ENCODE data around the gene KIF1C. TPM values are rescaled to one million over a fixed set of nuclear protein-coding genes. Genes with fewer than 3 reads are reported as not detected.
"Not testable (repeated sequence)": the region's sequence is repeated elsewhere in the genome, so short reads cannot be mapped to it uniquely, and the experiment has no call there.

The KIF1C gene
- total RNA-seq, 1 experiment from 2014 or later, result 52.6 TPM

DNA sequence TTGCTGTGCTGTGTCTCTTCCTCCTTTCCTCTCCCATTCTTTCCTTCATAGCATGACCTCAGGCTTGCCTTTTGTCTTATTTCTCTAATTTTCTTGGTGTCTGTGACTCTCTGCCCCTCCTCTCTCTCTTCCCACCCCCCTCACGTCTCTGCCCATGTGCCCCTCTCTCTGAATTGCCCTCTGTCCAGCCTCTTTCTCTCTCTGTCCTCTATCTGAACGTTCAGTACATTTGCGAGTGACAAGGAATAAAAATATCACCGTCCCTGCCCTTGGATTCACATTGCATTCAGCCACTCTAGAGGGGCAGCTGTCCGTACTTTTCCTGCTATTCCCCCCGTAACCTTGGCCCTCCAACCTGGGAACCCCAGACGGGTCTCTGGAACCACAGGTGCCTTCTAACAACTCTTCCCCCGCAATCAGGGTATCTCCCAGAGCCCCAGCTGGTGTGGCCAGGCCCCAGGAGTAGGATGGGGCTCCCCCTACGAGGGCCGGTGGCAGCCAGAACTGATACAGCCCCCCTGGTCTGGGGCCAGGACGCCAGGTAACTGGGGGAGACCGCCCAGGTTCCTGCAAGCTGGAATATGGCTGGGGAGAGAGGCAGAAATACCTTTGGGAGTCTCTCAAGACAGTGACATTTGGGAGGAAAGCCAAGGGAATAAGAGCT is 1.8 kb downstream of the KIF1C start:
- DNase-seq (ENCODE audit: extremely low read depth, low read depth), result no peak

DNA sequence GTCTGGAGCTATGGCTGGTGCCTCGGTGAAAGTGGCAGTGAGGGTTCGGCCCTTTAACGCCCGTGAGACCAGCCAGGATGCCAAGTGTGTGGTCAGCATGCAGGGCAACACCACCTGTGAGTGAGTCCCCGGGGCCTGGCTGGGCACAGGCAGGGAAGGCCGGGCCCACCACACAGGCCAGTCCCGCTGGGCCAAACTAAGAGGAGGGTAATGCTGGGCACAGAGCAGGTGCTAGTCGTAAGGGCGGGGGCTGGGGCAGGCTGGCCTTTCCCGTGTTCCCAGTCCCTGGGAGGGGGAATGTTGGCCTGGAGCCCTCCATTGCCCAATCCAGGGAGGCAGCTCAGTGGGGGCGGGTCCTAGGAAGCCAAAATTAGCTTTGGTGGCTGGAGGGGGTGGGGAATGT is 2.5 kb downstream of the KIF1C start:
- no peak for DNase-seq (ENCODE audit: extremely low read depth, low read depth)

DNA sequence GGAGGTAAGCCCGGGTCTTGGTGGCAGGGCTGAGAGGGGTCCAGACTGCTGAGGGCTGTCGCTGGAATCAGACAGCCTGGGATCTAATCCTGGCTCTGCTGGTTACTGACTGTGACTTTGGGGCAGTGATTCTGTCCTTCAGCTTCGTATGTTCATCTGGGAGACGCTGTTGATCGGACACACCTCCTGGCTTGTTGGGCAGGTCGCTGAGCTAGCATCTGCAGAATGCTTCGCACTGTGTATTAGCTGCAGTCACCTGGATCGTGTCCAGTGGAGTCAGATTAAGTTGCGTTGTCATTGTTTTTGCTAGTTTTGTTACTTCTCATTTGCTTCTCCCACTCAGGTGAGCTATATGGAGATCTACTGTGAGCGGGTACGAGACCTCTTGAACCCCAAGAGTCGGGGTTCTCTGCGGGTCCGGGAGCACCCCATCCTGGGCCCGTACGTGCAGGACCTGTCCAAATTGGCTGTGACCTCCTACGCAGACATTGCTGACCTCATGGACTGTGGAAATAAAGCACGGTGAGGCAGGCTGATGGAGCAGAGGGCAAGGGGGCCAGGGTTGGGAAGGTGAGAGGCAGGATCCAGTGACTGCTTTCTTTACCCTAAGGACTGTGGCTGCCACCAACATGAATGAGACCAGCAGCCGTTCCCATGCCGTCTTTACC is 4.5 kb downstream of the KIF1C start:
- no peak for DNase-seq (ENCODE audit: extremely low read depth, low read depth)

DNA sequence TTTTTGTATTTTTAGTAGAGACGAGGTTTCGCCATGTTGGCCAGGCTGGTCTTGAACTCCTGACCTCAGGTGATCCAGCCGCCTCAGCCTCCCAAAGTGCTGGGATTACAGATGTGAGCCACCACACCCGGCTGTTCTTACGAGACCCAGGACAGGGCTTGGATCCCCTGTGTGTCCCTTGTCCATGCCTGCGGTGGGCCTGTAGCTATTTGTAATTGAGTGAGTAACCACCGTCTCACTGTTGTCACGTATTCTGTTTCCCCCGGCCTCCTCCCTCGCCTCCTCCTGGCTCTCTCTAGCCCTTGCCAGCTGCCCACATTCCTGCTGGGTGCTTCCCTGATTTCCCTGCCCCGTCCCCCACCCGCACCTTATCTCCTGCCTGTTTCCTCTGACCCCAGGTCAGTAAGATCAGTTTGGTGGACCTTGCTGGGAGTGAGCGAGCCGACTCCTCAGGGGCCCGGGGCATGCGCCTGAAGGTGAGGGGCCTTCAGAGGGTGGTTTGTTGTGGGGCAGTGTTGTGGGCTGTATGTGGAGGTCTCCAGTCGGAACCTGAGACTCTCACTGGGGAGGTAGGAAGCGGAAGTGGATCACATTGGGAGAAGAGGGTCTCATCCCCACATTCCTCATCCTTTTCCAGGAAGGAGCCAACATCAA is 5.6 kb downstream of the KIF1C start:
- no peak for DNase-seq (ENCODE audit: extremely low read depth, low read depth)

DNA sequence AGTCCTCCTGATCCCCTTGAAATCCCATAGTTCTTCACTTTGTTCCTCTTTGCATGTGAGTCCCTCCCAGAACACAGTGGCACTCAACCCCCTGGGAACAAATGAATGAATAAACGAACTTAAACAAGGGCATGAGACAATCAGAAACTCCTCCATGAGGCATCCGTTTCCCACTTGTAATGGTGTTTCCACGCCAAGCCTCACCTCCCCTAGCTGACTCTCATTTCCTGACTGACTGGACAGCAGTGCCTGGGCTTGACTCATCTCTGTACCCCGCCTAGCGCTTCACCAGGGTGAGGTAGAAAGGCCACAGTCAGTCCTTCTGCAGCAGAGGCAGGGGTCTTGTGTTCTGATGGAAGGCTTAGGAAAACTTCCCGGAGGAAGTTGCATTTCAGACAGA is 14.2 kb downstream of the KIF1C start:
- DNase-seq (ENCODE audit: extremely low read depth, low read depth), result no peak

DNA sequence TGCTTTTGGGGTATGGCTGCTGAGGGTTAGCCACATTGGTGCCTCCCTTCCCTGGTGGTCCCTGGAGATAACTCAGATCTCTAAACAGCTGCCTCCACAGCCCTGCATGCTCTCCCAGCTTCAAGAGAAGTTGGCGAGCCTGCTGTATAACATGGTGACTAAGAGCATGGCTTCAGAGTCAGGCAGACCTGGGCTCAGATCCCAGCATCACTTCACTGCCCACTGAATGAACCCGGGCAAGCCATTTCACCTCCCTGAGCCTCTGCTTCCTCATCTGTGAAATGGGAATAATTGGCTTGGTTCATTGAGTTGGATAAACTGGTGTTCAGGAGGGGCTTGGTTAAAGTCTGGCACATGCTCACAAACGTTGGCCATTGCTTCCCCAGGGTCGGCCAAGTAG is 16.6 kb downstream of the KIF1C start:
- no peak for DNase-seq (ENCODE audit: extremely low read depth, low read depth)

DNA sequence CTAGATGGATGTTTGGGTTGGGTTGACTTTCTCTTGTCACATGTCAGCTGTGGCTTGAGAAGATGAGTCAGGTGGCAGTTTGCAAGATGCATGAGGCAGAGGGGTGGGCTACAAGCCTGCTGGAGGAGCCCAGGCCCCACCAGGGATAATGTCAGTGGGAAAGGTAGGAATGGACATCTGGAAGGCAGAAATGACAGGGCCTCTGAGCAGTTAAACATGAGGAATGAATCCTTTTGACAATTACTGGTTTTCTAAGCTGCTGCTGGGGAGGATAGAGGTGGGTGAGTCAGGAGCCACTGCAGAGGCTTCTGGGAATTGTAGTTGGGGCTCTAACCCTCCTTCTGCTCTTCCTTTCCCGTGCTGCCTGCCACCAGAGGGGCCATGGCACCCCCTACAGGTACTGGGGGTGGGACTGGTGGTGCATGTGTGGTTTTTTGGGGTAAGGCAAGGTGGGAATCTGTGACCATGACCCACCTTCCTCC is 21.8 kb downstream of the KIF1C start:
- DNase-seq (ENCODE audit: extremely low read depth, low read depth), result no peak

DNA sequence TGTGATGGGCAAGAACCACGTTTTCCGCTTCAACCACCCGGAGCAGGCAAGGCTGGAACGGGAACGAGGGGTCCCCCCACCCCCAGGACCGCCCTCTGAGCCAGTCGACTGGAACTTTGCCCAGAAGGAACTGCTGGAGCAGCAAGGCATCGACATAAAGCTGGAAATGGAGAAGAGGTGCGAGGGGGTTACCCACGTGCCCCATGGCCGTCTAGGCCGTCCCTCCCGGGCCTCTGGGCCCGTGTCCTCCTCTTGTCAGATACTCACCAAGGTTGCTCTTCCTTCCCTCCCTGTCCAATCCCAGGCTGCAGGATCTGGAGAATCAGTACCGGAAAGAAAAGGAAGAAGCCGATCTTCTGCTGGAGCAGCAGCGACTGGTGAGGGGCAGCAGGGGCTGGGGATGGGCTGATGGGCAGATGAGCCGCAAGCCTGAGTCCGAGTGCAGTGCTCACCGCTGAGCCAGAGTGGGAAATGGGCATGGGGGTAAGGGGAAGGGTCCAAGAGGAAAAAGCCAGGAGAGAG is 22.8 kb downstream of the KIF1C start:
- DNase-seq (ENCODE audit: extremely low read depth, low read depth), result no peak

DNA sequence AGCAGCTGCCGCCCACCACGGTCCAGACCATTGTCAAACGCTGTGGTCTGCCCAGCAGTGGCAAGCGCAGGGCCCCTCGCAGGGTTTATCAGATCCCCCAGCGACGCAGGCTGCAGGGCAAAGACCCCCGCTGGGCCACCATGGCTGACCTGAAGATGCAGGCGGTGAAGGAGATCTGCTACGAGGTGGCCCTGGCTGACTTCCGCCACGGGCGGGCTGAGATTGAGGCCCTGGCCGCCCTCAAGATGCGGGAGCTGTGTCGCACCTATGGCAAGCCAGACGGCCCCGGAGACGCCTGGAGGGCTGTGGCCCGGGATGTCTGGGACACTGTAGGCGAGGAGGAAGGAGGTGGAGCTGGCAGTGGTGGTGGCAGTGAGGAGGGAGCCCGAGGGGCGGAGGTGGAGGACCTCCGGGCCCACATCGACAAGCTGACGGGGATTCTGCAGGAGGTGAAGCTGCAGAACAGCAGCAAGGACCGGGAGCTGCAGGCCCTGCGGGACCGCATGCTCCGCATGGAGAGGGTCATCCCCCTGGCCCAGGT is 24.5 kb downstream of the KIF1C start:
- DNase-seq (ENCODE audit: extremely low read depth, low read depth), result no peak

DNA sequence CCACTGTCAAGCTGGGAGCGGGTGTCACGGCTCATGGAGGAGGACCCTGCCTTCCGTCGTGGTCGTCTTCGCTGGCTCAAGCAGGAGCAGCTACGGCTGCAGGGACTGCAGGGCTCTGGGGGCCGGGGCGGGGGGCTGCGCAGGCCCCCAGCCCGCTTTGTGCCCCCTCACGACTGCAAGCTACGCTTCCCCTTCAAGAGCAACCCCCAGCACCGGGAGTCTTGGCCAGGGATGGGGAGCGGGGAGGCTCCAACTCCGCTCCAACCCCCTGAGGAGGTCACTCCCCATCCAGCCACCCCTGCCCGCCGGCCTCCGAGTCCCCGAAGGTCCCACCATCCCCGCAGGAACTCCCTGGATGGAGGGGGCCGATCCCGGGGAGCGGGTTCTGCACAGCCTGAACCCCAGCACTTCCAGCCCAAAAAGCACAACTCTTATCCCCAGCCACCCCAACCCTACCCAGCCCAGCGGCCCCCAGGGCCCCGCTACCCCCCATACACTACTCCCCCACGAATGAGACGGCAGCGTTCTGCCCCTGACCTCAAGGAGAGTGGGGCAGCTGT is 25.9 kb downstream of the KIF1C start:
- no peak for DNase-seq (ENCODE audit: extremely low read depth, low read depth)

DNA sequence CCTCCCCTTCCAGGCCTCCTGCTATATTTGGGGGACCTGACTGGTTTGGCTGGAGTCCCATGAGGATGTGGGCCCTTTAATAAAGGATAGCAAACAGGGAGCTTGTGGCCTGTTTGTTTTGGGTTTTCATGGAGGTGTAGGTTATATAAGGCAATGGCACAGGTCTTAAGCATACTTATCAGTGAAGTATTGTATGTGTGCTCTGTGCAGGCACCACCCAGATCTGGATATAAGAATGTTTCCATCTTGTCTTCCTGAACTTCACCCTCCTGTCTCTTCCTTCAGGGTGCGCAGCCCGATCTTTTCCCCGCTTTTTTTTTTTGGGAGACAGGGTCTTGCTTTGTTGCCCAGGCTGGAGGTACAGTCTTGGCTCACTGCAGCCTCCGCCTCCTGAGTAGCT is 26.9 kb downstream of the KIF1C start:
- DNase-seq (ENCODE audit: extremely low read depth, low read depth), result no peak

DNA sequence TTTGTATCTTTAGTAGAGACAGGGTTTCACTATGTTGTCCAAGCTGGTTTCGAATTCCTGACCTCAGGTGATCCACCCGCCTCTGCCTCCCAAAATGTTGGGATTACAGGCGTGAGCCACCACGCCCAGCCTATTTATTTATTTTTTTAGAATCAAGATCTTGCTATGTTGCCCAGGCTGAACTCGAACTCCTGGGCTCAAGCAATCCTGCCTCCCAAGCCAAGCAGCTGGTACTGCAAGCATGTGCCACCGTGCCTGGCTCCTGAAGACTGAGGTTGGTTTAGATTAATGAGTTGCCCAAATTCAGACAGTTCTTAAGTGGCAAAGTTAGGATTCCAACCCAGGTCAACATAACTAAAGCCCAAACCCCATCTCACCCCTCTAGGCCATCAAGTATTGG is 29.5 kb downstream of the KIF1C start:
- DNase-seq (ENCODE audit: extremely low read depth, low read depth), result no peak

DNA sequence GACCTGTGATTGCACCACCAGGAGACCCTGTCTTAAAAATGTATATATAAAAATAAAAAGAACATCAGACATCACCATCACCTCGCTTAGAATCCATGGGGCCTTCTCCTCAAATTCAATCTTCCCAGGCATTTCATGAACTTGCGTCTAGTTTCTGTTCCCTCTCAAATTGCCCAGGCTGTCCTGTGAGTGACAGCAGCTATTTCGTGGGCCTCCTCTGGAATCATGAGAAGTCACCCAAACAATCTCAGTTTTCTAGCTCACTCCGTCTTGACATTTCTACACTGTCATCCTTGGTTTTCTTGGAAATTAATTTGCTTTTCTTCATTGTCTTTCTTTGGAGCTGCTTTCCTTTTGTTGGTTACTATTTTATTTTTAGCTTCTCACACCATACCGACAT is 30.2 kb downstream of the KIF1C start:
- no peak for DNase-seq (ENCODE audit: extremely low read depth, low read depth)

DNA sequence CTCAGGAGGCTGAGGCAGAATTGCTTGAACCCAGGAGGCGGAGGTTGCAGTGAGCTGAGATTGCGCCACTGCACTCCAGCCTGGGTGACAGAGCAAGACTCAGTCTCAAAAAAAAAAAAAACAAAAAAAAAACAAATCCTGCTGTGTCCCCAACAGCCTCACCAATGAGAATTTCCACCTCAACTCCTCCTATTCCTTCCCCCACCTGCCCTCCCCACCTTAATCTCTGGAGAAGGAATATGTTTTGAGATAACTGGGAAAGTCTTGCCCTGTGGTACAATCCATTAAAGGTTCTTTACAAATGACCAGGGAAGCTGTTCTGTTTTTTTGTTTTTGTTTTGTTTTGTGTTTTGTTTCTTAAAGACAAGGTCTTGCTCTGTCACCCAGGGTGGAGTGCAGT is 32.4 kb downstream of the KIF1C start:
- DNase-seq (ENCODE audit: extremely low read depth, low read depth), result not testable (repeated sequence)

DNA sequence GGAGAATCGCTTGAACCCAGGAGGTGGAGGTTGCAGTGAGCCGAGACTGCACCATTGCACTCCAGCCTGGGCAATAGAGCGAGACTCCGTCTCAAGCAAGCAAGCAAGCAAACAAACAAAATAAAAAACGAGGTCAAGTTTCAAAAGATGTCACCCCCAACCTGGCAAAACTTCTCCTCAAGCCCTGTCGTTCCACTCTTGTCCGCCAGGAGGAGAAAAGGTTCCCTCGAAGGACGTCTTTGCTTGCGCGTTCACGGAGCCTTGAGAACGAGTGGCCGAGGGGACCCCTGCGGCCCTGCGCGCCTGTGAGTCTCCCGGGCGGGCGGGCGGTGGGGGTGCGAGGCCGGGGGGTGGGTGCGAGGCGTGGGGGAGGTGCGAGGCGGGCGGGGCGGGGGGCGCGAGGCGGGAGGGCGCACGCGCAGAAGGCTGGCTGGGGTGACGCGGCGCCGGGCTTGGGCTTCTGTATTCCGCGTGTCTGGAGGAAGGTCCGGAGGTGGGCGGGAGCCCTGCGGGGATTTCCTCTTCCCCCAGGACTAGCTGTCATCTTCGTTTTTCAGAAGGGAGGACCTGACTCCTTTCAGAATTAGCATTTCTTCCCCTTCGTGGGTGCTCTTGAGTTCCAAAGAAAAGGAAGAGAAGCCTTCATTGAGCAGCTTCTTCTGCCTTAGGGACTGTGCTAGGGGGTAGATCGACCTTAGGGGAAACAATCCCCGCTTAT is 33.8 kb downstream of the KIF1C start:
- peak; percentile 79 for DNase-seq (ENCODE audit: extremely low read depth, low read depth)

DNA sequence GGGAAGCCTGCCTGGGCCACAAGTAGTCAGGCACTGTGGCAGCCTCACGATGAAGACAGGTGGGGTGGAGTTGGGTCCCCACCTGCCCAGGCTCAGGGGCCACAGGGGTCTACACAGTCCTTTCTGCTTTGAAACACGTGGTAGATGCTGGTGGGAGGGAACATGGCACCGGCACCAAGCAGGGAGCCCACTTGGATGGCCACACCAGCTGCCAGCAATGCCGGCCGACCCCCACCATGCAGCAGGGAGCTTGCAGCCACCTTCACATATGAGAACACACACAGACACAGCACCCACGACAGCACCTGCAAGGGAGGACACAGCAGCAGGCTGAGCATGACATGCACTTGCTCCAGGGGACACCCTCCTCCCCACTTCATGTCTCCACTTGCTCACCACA is 35.1 kb downstream of the KIF1C start:
- DNase-seq (ENCODE audit: extremely low read depth, low read depth), result no peak

DNA sequence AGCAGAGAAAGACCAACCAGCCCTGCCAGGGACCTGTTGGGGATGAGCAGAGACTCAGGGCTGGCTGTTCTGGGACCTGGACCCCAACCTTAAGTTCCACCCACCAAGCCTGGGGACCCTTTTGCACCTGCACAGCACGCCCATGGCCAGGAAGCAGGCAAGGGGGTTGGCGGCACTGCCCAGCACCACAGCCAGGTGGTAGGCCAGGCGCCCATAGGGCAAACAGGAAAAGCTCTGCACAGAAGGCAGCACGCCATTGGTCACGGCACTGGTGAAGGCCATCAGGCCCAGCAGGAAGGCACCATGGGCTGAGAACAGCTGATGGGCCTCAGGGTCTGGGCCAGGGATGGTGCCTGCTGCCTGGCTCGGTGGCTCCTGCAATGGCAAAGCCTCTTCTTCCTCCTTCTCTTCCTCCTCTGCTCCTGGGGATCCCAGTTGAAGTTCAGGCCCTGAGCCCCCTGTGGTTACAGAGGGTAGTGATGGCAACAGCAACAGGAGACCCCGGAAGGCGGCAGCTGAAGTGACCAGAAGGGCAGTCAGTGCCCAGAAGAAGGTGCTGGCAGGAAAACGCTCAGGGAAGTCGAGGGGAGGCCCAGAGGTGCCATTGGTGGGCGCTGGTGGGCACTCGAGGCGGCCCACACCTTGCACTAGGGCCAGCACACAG is 35.7 kb downstream of the KIF1C start:
- no peak for DNase-seq (ENCODE audit: extremely low read depth, low read depth)

DNA sequence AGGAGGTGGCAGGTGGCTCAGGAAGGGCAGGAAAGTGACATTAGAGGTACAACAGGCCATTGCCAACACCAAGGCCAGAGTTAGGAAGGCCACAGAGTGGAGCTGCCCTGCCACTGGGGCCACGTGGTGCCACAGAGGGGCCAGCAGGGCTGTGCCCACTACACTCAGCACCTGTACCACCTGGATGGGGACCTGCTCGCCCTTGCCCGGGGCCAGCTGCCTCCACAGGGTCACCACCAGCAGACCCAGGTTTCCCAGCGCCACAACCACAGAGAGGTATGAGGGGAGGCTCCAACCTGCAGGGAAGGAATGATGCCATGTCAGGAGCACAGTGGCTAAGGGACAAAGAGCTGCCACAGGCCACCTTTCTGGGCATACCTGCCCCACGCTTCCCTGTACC is 36.3 kb downstream of the KIF1C start:
- no peak for DNase-seq (ENCODE audit: extremely low read depth, low read depth)

DNA sequence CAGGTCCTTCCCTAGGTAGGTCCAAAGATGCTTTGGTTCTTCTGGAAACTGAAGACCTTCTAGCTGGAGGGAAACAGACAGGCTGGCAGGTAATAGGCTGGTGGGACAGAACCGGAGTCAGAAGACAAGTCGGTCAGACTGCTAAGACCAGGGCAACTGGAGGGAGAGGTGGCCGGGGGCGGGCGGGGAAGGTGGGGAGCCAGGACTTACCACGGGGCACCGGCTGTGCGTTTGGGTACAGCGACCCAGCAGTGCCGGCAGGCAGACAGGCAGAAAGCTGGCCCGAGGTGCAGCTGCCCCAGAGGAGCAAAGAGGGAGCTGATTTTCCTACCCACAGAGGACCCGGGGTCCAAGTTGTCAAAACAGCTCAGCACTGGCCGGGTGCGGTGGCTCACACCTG is 36.9 kb downstream of the KIF1C start:
- DNase-seq (ENCODE audit: extremely low read depth, low read depth), result no peak

DNA sequence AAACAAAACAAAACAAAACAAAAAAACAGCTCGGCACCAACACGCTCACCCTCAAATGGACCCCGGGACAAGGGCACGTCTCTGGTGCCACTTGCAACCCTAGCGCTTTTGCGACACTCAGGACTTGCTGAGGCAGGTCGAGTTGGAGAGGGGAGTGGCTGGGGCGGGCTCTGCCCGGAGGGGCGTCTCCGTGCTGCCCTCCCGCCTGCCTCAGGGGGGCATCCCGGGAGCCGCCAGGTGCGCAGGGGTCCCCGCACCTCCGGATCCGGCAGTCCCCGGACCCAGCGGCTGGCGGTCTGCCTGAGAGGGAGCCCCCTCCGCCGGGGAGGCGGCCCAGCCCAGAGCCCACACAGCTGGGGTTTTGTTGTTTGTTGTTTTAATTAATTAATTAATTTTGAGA is 37.6 kb downstream of the KIF1C start, which contains the start of gene SLC52A1:
Gene SLC52A1 (minus strand): TSS at position 112 of the 400 bp plus-strand sequence. CDS start 820 bp downstream, outside the sequence.
- DNase-seq (ENCODE audit: extremely low read depth, low read depth), result no peak
